T-helper 2 cell treated with Interferon-gamma antibody and Interleukin-4, amounts not matched to agents 100 ng/mL and 5 ng/mL, for 36 hours (primary cell): ENCODE results near the gene BMP15. TPM values are rescaled to one million over a fixed set of nuclear protein-coding genes. Genes with fewer than 3 reads are reported as not detected.

Experiments used
- intact Hi-C: fragments of 100-400 bp; cut with micrococcal nuclease; formaldehyde crosslinking; loops from one replicate; pipeline ENCODE4 v1.15.1; 2023
- total RNA-seq: library from RNA; stranded (reverse); gene quantifications from 2 replicates; pipeline ENCODE4 v1.2.3, GENCODE V29; 2022

Gene BMP15
- not detected in 2 replicates for total RNA-seq

DNA sequence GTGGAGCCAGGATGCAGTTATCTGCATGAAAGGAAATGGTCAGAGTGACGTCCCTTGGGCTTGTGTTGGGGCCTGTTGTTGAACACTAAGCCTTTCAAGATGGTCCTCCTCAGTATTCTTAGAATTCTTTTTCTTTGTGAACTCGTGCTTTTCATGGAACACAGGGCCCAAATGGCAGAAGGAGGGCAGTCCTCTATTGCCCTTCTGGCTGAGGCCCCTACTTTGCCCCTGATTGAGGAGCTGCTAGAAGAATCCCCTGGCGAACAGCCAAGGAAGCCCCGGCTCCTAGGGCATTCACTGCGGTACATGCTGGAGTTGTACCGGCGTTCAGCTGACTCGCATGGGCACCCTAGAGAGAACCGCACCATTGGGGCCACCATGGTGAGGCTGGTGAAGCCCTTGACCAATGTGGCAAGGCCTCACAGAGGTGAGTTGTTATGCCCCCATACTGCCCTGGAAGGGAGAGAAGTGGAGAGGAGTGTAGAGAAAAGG lies at the start of gene BMP15:
TSS of gene BMP15 (plus strand) at position 51 of the 492 bp plus-strand sequence. CDS start at position 100, 49 bp downstream.
- intact Hi-C loops = no loop called here

DNA sequence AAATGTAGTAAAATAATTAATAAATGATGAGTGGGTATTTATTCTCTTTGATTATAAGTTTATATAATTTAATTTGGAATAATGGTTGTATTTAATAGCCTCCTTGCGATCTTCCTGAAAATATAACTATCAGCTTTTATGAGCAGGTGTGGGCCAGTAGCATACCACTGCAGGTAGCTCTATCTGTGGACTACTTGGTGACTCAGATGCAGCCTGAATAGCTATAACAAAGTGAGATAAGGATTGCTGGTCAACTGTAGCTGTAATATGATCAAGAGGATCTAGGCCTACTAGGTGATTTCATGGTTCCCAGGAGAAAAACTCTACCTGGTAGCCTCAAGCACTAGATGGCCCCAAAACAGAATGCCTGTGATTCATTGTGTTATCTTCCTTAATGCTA lies 47.1 kb upstream of the BMP15 start:
- intact Hi-C loops = no loop called here

DNA sequence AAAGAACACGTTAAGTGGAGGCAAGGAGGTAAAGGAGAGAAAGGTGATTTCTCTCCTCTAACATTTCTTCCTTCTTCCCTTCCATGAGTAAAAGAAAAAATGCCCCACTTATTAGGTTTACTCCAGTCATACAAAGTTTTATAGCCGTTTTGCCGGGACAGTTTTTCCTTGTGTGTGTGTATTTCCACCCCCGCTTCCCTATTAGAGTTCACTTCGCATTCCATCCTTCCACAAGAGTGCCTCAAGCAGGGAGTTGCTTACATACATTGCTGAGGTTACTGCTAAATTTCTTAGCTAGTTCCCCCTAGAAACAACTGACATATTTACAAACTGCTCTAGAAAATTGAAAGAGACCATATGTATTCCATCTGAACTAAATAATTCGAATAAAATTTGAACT lies 45.2 kb upstream of the BMP15 start:
- intact Hi-C loops = no loop called here

DNA sequence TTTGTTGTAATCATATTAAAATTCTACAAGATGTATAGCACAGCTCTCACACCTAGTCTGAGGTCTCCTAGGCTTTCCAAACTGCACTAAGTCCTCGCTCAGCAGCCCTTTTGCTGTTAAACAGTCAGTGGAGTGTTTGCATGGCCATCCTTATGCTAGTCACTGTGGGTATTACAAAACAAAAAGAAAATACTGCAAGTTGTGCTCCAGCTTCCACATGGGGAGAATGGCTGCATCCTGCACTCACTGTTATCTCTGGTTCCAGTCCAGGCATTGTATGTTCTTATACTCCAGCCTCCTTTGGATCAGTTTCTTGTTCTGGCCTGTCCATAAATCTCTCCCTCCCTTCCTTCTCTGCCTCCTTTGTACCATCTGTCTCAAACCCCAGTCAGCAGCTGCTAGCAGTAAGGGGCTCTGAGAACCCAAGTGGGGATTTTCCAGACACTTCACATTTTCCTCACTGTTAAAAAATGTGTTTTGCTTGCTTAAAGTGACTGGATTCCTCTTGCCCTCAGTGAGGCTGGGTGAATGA lies 38.5 kb upstream of the BMP15 start:
- intact Hi-C loops = no loop called here

DNA sequence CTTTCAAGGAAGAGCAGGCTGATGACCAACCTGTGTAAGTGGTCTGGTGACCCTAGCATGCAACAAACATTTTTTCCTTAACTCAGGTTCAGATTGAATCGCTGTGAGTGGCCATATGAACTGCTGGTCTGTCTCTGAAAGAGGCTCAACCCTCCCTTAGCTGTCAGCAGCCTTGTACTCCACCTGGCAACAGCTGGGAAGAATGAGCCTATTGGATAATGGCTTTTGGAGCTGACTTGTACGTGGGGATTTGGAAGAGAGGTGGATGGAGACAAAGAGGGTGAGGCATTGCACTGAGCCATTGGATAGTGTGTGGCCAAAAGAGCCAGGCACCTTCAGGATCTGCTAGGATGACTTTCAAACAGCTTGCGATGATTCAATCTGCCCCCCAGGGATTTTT lies 35.7 kb upstream of the BMP15 start:
- intact Hi-C loops = no loop called here

DNA sequence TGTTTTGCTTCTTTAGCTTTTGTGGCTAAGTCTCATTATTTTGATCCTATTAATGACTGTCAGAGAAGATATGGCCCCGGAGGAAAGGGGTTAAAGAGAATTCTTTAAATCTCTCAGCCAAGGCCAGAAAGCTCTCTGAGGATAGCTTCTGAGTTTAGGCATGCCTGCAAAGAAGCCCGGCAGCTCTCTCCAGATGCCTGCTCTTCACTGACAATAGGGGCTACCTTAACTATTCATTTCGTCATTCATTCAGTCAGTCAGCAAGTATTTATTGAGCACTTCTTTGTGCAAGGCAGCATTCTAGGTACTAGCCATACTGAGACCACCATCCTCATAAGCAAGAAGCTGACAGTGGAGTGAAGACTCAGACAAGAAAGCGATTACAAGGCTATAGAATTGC lies 34.0 kb upstream of the BMP15 start:
- intact Hi-C loops = no loop called here

DNA sequence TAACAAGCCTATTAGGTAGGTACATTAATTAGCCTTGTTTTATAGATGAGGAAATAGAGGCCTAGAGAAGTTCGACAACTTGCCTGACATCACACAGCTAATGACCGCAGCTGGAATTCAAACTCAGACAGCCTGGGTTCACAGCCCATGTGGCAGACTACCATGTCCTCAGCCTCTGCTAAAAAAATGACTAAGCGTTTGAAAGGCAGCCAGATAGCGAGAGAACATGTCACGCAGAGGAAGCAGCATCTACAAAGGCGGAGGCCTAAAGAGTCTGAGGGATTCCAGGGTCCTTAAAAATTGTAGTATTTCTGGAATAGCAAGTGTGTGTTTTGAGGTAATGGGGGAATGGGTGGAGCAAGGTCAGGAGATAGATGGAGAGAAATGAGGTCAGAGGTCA lies 33.2 kb upstream of the BMP15 start:
- intact Hi-C loops = no loop called here

DNA sequence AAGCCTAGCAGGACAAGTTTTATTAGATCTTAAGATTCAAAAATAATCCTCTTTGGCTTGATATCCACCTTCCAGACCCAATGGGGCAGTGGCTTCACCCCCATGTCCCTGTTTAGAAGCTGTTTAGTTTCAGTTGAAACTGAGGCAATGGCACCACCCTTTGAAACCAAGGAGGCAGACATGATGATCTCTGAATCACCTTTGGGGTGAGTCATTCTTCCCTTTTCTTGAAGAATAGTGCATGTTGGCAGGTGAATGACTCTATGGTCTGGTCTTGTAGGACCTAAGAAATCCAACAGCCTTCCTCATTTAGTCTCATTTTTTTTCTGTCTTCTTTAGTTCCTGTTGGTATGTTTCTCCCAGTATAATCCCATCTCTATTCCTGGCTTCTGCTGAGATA lies 29.5 kb upstream of the BMP15 start:
- intact Hi-C loops = no loop called here

DNA sequence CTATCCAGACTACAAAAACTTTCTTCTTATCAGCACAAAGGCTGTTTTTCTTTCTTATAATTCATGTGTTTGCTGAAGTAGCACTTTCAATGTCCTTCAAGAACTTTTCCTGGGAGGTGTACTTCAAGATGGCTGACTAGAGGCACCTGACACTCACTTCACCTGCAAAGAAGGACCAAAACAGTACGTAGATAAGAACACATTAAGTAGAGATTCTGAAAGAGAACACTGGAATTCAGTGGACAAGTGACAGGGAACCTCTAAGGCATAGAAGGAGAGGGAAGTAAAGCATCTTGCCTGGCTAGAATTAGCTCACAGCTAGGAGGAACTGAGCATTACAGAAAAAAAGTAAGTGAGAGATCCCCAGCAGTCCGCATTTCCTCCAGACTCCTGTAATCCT lies 21.7 kb upstream of the BMP15 start:
- intact Hi-C loops = no loop called here

DNA sequence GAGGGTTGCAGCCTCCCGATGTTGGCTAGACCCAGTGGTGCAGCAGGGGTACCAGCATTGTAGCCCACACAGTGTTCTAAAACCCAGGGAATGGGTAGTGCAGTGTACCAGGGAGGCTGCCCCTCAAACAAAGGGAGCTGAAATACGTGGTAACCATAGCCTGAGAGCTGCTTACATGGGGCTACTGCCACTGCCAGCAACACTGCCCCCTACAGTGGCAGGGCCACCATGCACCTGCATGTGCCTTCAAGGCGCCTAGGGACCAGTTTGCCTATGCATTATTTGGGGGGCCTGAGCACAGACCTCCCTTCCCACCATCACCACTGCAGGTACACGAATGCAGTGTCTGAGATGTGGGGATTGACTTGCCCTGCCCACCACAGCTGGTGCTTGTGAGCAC lies 21.0 kb upstream of the BMP15 start:
- intact Hi-C loops = no loop called here

DNA sequence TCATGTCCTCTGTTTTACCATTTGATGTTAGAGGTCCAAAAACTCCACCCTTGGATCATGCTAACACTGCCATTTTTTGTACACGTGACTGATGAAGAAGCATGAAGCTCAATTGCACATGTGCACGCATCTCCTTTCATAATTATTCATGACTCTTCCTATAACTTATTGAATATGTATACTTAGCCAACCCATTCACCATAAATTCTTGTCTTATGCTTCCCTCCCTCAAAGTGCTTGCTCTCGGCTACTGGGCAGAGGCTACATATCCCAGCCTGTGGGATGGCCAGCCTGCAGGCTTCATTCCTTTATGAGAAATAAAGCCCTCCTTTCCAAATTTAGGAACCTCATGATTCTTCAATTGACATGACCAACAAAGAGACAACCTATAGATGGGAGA lies 17.5 kb upstream of the BMP15 start:
- intact Hi-C loops = no loop called here

DNA sequence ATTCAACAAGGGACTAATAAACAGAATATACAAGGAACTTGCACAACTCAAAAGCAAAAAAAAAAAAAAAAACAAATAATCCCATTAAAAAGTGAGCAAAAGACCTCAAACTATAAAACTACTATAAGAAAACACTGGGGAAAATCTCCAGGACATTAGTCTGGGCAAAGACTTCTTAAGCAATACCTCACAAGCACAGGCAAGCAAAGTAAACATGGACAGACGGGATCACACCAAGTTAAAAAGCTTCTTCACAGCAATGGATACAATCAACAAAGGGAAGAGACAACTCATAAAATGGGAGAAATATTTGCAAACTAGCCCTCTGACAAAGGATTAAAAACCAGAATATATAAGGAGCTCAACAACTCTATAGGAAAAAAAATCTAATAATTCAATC lies 17.1 kb upstream of the BMP15 start:
- intact Hi-C loops = no loop called here

DNA sequence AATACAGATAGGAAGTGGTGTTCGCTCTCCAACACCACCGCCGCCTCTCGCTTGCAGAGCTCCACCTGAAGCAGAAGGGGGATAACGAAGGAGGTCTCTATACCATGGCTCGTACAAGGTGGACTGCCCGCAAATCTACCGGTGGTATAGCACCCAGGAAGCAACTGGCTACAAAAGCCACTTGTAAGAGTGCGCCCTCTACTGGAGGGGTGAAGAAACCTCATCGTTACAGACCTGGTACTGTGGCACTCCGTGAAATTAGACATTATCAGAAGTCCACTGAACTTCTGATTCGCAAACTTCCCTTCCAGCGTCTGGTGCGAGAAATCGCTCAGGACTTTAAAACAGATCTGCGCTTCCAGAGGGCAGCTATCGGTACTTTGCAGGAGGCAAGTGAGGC lies 5.2 kb upstream of the BMP15 start:
- intact Hi-C loops = no loop called here

DNA sequence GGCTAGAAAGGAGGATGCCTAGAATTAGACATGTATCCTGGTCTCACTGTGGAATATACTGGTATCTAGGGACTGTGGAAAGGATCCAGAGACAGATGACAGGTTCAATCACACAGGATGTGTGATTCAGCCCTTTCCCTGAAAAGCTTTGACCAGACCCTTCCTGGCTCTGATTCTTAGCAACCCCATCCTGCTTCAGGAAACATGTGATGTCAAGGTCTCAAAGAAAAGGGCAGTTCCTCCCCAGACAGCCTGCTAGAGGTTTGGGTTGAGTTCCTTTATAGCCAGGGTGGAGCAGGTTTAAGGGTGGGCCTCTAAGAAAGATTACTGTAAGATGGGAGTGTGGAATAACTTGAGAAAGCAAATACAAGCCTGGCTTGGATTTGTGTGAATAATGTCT lies 3.0 kb downstream of the BMP15 start:
- intact Hi-C loops = no loop called here

DNA sequence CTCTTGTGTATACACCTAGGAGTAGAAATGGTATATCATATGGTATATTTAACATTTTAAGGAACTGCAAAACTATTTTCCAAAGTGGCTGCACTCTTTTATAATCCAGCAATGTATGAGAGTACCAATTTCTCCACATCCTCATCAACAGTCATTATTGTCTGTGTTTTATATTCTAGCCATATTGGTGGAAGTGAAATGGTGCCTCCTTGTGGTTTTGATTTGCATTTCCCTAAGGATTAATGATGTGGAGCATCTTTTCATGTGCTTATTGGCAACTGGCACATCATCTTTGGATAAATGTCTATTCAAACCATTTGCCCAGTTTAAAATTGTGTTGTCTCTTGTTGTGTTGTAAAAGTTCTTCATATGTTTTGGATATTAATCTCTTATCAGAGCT lies 9.6 kb downstream of the BMP15 start:
- intact Hi-C loops = no loop called here

DNA sequence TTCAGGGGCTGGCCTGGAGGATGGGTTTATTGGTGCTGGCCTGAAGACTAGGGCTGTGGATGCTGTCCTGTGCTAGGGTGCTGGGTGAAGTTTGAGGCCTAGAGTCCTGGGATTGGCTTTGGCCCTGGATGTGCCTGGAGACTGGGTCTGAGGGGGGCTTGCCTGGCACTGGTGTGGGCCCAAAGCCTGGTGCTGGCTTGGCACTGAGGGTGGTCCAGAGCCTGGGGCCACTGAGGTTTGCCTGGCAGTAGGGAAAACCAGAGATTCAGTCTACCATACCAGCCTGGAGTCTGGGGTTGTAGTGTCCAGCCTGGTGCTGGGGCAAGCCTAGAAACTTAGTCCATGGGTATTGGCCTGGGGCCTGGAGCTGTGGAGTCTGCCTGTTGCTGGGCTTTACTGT lies 16.6 kb downstream of the BMP15 start:
- intact Hi-C loops = no loop called here

DNA sequence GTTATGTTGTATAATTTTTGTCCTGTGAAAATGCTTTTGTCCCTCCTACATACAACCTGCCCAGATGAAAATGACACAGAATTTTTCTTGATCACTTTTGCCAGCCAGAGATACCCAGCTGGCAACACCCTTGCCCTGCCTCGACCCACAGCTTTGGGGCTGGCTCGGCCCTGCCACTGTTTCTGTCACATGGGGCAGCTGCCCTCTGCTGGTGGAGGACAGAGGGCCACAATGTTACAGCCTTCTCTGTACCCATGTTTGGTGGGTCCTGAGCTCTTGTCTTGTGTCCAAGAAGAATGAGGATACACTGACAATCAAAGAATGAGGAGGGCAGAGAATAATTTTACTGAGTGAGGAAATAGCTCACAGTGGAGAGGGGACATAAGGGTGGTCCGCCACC lies 31.1 kb downstream of the BMP15 start:
- intact Hi-C loops = no loop called here

DNA sequence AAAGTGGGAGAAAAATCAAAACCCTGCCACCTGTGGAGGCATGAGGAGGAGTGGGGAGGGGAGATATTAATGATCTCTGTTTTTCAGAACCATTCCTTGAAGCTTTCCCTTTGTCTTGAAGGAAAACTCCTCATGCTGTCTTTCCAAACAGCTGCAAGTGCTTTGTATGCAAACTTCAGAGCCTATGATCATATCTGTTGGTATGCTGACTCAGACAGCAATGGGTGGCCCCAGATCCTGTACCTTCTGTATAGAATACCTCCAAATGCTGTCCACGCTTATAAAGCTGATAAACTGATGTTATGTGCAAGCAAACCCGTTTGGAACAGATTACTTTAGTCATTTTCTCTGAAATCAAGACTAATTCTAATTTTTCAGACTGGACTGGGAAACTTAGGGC lies 31.9 kb downstream of the BMP15 start:
- intact Hi-C loops = no loop called here

DNA sequence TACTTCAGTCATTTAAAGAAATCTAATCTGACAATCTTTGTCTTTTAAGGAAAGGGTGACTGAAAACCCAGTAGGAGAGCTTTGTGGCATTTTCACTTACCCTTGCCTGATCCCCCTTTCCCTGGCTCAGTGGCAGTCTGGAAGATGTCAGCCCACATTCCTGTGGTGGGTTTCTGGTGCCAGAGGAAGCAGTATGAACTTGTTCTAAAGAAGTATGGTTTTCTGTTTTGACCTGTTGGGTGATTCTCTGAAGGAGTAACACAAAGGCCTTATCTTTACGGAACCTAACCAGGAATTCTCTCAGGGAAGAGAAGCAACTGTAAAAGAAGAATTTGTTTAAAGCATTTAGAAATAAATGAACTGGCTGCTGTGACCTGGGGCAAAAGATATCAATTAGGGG lies 41.9 kb downstream of the BMP15 start:
- intact Hi-C loops = no loop called here

DNA sequence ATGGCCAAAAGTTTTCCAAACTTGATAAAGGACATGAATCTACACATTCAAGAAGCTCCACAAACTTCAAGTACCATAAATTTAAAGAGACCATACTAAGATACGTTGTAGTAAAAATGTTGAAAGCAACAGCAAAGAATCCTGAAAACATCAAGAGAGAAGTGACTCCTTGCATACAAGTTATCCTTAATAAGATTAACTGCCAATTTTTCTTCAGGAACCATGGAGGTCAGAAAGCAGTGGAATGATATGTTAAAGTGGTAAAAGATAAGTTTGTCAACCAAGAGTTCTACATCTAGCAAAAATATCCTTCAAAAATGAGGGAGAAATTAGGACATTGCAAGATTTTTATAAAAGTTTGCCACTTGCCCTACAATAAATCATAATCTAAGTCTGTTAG lies 43.3 kb downstream of the BMP15 start:
- intact Hi-C loops = no loop called here

DNA sequence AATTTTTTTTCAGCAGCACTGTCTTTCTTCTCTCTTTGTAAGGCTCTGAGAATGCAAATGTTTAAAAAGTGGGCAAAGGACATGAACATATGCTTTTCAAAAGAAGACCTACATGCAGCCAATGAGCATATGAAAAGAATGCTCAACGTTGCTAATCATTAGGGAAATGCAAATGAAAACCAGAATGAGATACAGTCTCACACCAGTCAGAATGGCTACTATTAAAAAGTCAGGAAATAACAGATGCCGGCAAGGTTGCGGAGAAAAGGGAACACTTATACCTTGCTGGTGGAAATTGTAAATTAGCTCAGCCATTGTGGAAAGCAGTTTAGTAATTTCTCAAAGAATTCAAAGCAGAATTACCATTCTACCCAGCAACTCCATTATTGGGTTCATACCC lies 51.6 kb downstream of the BMP15 start:
- intact Hi-C loops = no loop called here

DNA sequence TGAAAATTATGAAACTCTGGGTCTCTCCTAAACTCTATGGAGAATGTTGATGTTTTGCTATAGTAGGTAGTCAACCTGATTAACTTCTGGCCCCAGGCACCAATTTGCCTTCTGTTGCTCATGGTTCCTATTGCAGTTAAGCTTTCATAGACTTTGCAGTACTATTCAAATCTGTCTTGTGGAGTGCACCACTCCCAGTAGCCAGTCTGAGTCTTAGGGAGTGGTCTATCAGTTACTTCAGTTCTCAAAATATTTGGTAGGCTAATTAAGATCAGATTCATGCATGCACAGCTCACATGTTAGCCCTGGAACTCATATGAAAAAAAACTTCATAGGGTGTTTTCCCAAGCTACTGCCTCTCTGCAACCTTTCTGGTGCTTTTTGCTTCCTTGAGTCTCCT lies 53.3 kb downstream of the BMP15 start:
- intact Hi-C loops = no loop called here
